Heart left ventricle (tissue), 16 donors: Measurements from ENCODE around the gene APEH. TPM values are rescaled to one million over a fixed set of nuclear protein-coding genes. Genes with fewer than 3 reads are reported as not detected.

Experiments used
- ATAC-seq, 4 donors: fragments of 200-7000 bp; cut with Tn5 transposase; one replicate each; pipeline ENCODE4 v1.9.1; 2020 to 2022; ENCODE audit warnings: moderate library complexity in 4 of 4, mild to moderate bottlenecking in 3 of 4, moderate number of reproducible peaks in 1 of 4
- DNase-seq, 5 donors: peaks; one replicate each; pipeline ENCODE4 v3.0.0-alpha.2; 2020
- H3K27ac ChIP-seq, 12 donors: fragments of 200-600 bp; sonication (generic) in 4 of 12; one replicate each; pipeline versions ENCODE4 v1.5.0 to v1.8.0; 2016 to 2022; ENCODE audit warnings: mild to moderate bottlenecking in 2 of 12
- H3K27me3 ChIP-seq, 9 donors: fragments of 200-600 bp; sonication (generic) in 2 of 9; one replicate each; pipeline versions ENCODE4 v1.5.1 to v1.8.0; 2016 to 2022; ENCODE audit warnings: mild to moderate bottlenecking in 3 of 9
- H3K36me3 ChIP-seq, 9 donors: fragments of 200-600 bp; sonication (generic) in 2 of 9; one replicate each; pipeline versions ENCODE4 v1.5.0 to v1.8.0; 2018 to 2022; ENCODE audit warnings: mild to moderate bottlenecking in 2 of 9
- H3K4me1 ChIP-seq, 12 donors: fragments of 200-600 bp; sonication (generic) in 4 of 12; one replicate each; pipeline versions ENCODE4 v1.5.0 to v1.8.0; 2016 to 2022; ENCODE audit warnings: mild to moderate bottlenecking in 3 of 12
- H3K4me3 ChIP-seq, 12 donors: fragments of 200-600 bp; sonication (generic) in 4 of 12; one replicate each; pipeline versions ENCODE4 v1.5.0 to v1.8.0; 2017 to 2022; ENCODE audit warnings: mild to moderate bottlenecking in 9 of 12, moderate library complexity in 4 of 12
- H3K9me3 ChIP-seq, 12 donors: fragments of 200-600 bp; sonication (generic) in 4 of 12; one replicate each; pipeline versions ENCODE4 v1.5.0 to v1.8.0; 2016 to 2022; ENCODE audit warnings: mild to moderate bottlenecking in 1 of 12
- CTCF ChIP-seq, 12 donors: fragments of 200-600 bp; sonication (generic) in 4 of 12; IDR thresholded peaks; one replicate each; pipeline versions ENCODE4 v1.5.0 to v1.8.0; 2018 to 2022; ENCODE audit warnings: antibody characterized with exemption in 12 of 12, mild to moderate bottlenecking in 5 of 12
- POLR2A ChIP-seq, 2 donors: fragments of 450-650 bp; IDR thresholded peaks; one replicate each; pipeline ENCODE4 v1.6.1; 2017; ENCODE audit warnings: antibody characterized with exemption in 2 of 2, mild to moderate bottlenecking in 2 of 2, moderate library complexity in 2 of 2
- WGBS, 4 donors: extraction: QIAGEN DNeasy Blood & Tissue Kit in 2 of 4; methylation state at CpG; one replicate each; pipeline versions ENCODE4 v1.1.5 to v1.1.7; 2013 to 2018; 5-methylcytosine and 5-hydroxymethylcytosine counted together
- intact Hi-C, 10 donors: fragments of 100-400 bp; cut with DNase I; formaldehyde crosslinking; loops; one replicate each; pipeline versions ENCODE4 v1.11.1 to v1.14.2; 2022
- polyA plus RNA-seq, 2 donors: library from polyadenylated mRNA; stranded (reverse); fragments of 200-250 nt; gene quantifications; one replicate each; pipeline ENCODE4 v1.2.3, GENCODE V29; 2013
- total RNA-seq, 9 donors: library from RNA; depleted of rRNA in 2 of 9; stranded (reverse); fragments of >200 nt in 2 of 9; fragmentation: NEBNext Ultra II Directional in 3 of 9; extraction: Animal tissue kit (Norgen Biotek cat#: 25700) in 3 of 9; gene quantifications; one replicate each; pipeline versions ENCODE4 v1.1.0 to v1.2.4, GENCODE V29; 2016 to 2023
- donor health status: ischemic (EF 13 %, LVEDD 7.1; RV severe dilation, severe dysfunction).
- donor health status: healthy with polysubstance abuse.
- donor health status: DM: no; HTN: yes; CAD: no.
- donor health status: DM: no; HTN: no; CAD: no.
- donor health status: ischemic (EF 25% LVEDD 6.9; RV normal size, moderate dysfunction).
- donor health status: ischemic (EF 25% LVEDD 5.7; RV mildly dilated, moderate dysfunction).
- donor health status: healthy.
- donor health status: DM: yes; HTN: yes; CAD: no.
- donor health status: ischemic (EF 35%, LVEDD 5.7; RV mildly dilated, moderate dysfunction).
- donor health status: nonischemic (EF 11% LVEDD 7.7; RV severe dilation, severe dysfunction).
- donor health status: DM: yes; HTN: yes; CAD: no.
- donor health status: PGD.
- donor health status: ischemic (EF 29% LVEDD 5.4; RV normal size, mild dysfunction).
- donor health status: nonischemic (EF 23%, LVEDD 6.1; RV moderate dilation, normal function).

The APEH gene
- total and polyA plus RNA-seq, 11 donors: 18.3 to 136 (median 102) TPM

GRCh38 chr3:49658711-49659110, 15.4 kb upstream of the APEH start:
- Histone ChIP-seq H3K9me3 (no peaks in the 10 kb centered on the region), H3K4me3 (no peak overlapping the region), H3K4me1 (no peaks in the 10 kb centered on the region), H3K36me3 (no peaks in the 10 kb centered on the region), H3K27ac (no peak overlapping the region), H3K27me3 (no peaks in the 10 kb centered on the region)
- WGBS, 4 donors: 74 to 93% (median 79%) methylated on average over 2 of the region's 2 CpGs
- ATAC-seq: no peak
- DNase-seq: no peak
- TF ChIP-seq CTCF (IDR thresholded peaks at IDR 0.05): no peak
- no peak for TF ChIP-seq POLR2A (IDR thresholded peaks at IDR 0.05)
- intact Hi-C loops: no loop called here

GRCh38 chr3:49659756-49660155, 14.4 kb upstream of the APEH start:
- no peaks in the 10 kb centered on the region for H3K4me1 ChIP-seq
- no peak for TF ChIP-seq CTCF (IDR thresholded peaks at IDR 0.05)
- no peak for TF ChIP-seq POLR2A (IDR thresholded peaks at IDR 0.05)
- WGBS, 4 donors: 55 to 84% (median 73%) methylated on average over 3 to 4 of the region's 4 CpGs
- no peaks in the 10 kb centered on the region for H3K36me3 ChIP-seq
- DNase-seq (no peak), ATAC-seq (no peak)
- H3K4me3 ChIP-seq: no peak overlapping the region
- H3K9me3 ChIP-seq: no peaks in the 10 kb centered on the region
- H3K27me3 ChIP-seq: no peaks in the 10 kb centered on the region
- no peak overlapping the region for H3K27ac ChIP-seq
- intact Hi-C loops: no loop called here

- H3K27me3 ChIP-seq: no peaks in the 10 kb centered on the region
Observed at GRCh38 chr3:49661281-49661680, 12.9 kb upstream of the APEH start.

GRCh38 chr3:49662021-49662420, 12.1 kb upstream of the APEH start:
- Histone ChIP-seq H3K4me1 (peaks cover 0 to 9% (median 0%) of the 10 kb centered on the region in 12 donors), H3K27ac (no peak overlapping the region), H3K4me3 (no peak overlapping the region), H3K36me3 (no peaks in the 10 kb centered on the region), H3K9me3 (no peaks in the 10 kb centered on the region), H3K27me3 (no peaks in the 10 kb centered on the region)
- DNase-seq: no peak
- TF ChIP-seq CTCF (IDR thresholded peaks at IDR 0.05) (no peak), POLR2A (IDR thresholded peaks at IDR 0.05) (no peak)
- 88 to 92% (median 91%) methylated on average over 21 to 22 of the region's 22 CpGs for WGBS, 4 donors
- no peak for ATAC-seq
- intact Hi-C loops: no loop called here

More at GRCh38 chr3:49661281-49661680, 12.9 kb upstream of the APEH start:
- 77 to 88% (median 85%) methylated on average over 14 of the region's 14 CpGs for WGBS, 4 donors
- no peaks in the 10 kb centered on the region for H3K36me3 ChIP-seq
- intact Hi-C loops: no loop called here
- no peak overlapping the region for H3K4me3 ChIP-seq
- peaks cover 0 to 9% (median 0%) of the 10 kb centered on the region in 12 donors for H3K4me1 ChIP-seq
- no peaks in the 10 kb centered on the region for H3K9me3 ChIP-seq
- DNase-seq (no peak), ATAC-seq (no peak)
- no peak for TF ChIP-seq CTCF (IDR thresholded peaks at IDR 0.05)
- no peak for TF ChIP-seq POLR2A (IDR thresholded peaks at IDR 0.05)
- no peak overlapping the region for H3K27ac ChIP-seq
